ENCODE measurements around the gene RNF157.

The RNF157 gene

DNA sequence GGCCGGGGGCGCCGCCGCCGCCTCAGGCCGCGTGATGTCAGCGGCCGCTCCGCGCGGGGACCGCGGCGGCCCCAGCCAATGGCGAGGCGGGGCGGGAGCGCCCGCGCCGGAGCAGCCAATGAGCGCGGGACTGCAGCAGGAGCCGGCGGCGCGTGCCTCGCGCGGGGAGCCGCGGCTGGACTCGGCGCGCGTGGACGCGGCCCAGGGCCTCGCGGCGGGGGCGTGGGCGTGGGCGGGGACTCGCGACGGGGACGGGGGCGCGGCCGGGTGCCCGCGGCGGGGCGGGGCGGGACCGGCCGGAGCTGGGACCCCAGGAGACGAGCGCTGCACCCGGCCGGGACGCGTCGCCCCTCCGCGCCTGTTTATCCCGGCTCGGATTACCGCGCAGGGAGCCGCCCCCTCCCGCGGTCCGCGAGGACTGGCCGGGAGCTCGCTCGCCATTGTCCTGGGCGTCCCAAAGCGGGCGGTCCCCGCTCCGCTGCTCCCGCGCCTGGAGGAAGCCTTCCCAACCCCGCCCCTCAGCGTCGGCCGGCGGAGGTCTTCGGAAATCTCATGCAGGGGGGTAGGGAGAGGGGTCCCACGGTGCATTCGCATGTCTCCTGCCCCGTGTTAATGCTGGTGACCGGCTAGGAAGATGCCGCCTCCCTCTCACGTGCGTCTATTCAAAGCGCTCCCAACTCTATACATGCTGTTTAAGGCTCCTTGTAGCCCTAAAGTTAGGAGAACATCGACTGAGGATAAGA is at the start of gene RNF157:
RNF157 (minus strand) TSS at position 33 of the 743 bp plus-strand sequence. CDS start 253 bp downstream, outside the sequence.
- peak within 1 kb of the TSS; percentile 60 for H3K4me3 ChIP-seq (ENCODE audit: low read depth, low read length)
- DNase-seq (ENCODE audit: low read depth), result no peak

DNA sequence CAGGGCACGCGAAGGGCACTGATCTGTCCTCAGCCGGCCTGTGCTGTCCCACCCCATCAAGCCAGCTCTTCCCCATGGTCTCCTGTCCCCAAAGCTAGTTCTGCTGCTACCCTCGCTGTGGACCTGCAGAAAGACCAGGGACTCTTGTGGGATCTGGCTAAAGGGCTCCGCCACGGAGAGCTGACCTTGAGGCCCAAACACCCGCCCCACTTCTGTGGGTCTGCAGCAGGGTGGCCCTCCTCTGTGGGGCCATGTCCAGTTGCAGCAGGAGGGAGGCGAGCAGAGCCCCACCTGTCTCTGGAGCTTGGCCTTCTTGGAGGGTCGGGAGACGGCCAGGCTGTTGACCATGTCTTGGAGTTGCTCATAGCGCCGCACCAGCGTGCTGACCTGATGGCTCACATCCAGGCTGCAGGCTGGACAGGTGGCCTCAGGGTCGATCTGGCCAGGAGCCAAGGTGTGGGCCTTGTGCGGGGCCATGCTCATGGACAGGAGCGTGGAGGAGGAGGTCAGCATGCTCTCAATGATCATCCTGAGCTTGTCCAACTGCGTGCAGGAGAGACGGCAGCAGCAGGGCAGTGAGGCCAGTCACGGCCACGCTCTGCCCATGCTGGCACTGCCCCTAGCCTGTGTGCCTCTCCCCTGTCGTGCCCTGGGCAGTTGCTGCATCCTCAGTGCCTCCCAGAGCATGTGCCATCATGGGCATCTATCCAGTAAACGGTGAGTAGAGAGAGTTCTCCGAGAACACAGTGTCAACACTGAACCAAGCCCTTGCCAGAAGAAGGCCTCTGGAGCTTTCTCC is 41.5 kb upstream of the RNF157 start:
- no peak overlapping the region for H3K4me3 ChIP-seq (ENCODE audit: low read depth, low read length)
- DNase-seq (ENCODE audit: low read depth), result no peak

DNA sequence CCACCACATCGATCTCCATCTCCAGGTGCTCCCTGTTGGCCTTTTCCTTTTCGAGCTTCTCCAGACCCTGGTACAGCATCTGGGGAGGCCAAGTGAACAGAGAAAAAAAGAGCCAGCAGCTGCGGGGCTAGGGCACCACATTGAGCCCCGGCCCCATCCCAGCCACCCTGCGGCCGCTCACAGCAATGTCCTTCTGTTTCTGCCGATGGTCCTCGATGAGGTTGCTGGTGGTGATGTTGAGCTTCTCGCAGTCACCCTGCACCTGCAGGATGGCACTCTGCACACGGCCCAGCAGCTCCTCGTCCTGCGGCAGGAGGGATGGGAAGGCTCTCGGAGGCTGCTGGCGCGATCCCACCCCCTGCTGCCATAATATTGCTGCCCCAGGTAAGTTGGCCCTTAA is 40.4 kb upstream of the RNF157 start:
- H3K4me3 ChIP-seq (ENCODE audit: low read depth, low read length), result no peak overlapping the region
- no peak for DNase-seq (ENCODE audit: low read depth)

DNA sequence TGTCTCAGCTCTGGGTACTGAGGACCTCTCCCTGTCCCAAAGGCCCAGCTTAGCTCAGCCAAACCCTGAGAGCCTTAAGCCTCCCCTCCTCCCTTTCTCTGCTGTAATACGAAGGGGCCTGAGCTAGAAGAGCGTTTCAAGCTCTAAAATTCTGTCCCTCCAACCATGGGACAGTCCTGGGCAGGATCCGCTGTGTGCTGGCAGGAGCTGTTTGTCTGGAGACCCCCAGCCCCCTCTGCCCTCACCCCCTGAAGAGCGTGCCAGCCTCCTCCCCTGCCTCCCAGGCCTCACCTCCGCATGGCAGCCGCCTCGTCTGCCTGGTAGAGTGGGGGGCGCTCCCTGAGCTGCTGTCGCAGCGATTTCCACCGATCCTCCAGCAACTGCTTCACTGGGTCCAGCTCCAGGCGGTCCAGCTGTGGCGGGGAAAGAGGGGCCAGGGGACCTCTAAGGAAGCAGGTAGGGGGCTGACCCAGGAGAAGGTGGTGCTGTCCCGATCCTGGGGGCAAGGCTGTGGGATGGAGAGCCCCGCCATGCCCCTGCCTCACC is 39.5 kb upstream of the RNF157 start:
- no peak overlapping the region for H3K4me3 ChIP-seq (ENCODE audit: low read depth, low read length)
- no peak for DNase-seq (ENCODE audit: low read depth)

DNA sequence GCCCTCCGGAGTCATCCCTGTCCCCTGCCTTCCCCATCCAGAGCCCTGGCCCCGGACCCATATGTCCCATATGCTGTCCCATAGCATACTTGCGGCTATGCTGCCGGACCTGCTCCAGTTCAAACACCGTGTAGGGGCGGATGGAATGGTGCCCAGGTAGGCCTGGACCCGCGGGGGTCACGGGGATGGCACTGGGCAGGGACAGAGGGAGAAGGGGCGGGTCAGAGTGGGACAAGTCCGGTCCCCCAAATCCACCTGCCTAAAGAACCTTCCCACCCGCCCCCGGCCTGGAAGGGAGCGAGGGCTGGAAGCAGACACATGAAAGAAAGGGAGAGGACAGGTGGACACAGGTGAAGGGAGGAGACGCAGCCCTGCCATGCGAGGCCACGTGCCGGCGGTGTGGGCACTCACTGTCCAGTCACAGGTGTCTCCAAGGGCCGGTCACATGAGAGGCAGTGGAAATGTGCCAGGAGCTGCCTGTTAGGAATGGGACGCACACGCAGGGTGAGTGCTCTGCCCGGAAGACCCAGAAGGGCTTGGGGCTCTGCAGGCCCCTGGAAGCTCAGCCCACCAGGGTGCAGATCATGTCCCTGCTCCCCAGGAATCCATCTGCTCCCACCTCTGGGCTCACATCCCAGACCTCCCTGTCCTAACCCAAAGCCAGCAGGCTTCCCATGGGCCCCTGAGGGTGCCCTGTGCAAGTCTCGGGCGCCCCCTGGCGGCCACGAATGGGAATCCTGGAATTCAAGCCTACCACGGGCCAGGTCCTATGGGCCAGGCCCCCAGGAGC is 38.9 kb upstream of the RNF157 start:
- H3K4me3 ChIP-seq (ENCODE audit: low read depth, low read length), result no peak overlapping the region
- no peak for DNase-seq (ENCODE audit: low read depth)

DNA sequence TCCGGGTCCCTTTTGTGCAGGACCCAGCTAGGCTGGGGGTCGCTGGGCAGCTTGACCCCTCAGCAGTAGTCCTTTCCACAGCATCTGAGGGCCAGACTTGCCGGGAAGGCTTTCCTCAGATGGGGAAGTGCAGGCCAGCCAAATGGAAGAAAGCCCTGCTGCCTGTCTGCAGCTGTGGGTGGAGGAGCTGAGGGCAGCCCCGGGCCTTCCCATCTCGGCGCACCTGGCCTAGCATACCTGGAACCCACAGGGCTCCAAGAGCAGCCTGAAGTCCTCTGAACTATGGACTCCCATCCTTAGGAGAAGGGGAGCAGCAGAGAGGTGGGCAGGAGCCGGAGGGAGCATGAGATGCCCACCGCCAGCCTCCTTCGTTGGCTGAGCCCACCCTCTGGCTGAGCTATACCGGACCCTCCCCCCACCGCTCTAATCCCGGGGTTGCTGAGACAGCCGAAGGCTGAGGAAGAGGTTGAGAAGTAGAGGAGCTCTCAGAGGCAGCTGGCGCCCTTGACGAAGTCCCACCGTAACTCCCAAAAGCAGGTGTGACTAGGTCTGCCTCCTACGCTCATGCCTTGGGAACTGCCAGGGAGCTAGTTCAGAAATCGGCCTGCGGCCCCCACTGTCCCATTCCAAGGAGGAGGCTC is 38.1 kb upstream of the RNF157 start:
- DNase-seq (ENCODE audit: low read depth), result no peak
- H3K4me3 ChIP-seq (ENCODE audit: low read depth, low read length), result no peak overlapping the region

DNA sequence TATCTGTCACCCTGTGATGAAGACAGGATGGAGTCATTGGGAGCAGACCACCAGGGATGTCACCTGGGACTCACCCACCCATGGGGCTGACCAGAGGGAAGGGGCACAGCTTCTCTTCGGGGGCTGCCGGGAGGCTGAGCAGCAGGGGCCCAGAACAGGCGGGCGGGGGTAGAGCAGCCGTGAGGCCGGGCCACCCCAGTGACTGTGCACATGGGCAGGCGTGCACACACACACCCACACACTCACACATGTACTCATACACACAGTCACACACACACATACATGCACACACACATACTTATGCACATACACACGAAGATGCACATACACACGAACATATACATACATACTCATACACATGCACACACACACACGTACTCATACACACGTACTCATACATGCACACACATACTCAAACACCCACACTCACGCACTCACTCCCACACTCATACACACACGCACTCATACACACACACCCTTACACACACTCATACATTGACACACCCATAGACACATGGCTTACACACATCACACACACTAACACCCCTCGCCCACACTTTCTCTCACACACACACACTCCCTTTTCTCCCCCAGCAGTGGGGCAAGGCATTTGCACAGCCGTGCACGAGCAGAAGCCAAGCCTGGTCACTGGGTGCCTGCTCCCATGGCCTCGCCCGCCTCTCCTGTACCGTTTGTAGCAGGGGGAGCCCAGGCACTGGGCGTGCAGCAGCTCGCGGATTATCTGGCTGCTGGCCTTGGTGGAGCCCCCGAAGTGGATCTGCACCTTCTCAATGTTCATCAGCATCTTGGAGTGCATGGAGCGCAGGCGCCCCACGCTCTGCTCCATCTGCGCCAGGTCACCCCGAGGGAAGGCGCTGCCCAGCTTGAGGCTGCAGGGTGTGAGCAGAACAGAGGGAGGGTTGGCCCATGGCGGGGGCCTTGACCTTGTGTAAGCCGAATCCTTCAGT is 37.3 kb upstream of the RNF157 start:
- no peak for DNase-seq (ENCODE audit: low read depth)
- H3K4me3 ChIP-seq (ENCODE audit: low read depth, low read length), result no peak overlapping the region

DNA sequence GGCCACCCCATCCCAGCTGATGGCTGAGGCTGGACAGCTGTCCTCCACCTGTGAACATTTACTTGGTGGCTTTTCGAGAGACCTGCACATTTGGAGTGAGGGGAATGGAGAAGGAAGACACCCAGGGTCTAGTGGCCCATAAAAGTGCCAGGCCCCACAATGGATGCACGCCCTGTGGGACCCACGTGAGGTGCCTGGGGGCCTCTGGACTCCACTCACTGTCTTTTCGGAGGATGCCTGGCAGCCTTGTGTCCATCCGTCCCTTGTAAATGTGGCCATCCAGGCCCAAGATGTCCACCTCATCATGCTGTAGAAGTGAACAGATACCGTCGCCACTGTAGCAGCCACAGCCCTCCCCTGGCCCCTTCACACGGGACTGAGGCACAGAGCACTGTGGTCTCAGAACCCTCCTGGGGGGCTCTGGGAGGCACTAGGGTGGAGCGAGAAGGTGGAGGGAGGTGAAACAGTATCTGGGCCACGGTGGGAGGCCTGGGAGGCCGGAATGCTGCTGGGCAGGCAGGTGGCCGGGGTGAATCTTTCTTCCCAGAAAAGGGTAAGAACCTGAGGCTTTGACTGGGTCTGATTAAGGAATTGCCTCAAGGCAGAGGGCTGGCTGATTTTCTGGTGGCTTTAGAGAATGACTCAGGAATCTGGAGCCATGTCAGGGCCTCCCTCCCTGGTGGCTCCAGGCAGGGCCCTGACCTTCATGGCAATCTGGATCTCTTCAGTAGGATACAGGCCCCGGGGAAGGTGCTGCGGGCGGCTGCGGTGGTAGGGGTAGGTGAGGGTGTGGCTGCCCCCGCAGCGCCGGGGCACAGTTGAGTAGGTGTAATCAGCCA is 36.4 kb upstream of the RNF157 start:
- no peak for DNase-seq (ENCODE audit: low read depth)
- no peak overlapping the region for H3K4me3 ChIP-seq (ENCODE audit: low read depth, low read length)

DNA sequence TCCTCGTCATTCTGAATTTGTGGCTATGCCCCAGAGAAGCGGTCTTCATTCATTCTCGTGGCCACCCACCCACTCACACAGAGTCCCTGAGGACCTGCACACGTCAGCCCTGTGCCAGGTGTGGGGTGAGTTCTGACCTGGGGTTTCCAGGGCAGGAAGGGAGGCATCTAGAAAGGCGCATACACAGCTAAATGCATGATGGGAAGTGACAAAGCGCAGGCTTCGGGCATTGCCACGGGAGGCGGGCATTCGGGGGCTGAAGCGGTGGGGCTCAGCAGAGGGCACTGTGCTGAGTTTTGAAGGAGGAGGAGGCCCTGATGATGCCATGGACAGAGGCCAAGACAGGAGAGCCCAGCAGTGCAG is 35.8 kb upstream of the RNF157 start:
- no peak overlapping the region for H3K4me3 ChIP-seq (ENCODE audit: low read depth, low read length)
- DNase-seq (ENCODE audit: low read depth), result no peak

DNA sequence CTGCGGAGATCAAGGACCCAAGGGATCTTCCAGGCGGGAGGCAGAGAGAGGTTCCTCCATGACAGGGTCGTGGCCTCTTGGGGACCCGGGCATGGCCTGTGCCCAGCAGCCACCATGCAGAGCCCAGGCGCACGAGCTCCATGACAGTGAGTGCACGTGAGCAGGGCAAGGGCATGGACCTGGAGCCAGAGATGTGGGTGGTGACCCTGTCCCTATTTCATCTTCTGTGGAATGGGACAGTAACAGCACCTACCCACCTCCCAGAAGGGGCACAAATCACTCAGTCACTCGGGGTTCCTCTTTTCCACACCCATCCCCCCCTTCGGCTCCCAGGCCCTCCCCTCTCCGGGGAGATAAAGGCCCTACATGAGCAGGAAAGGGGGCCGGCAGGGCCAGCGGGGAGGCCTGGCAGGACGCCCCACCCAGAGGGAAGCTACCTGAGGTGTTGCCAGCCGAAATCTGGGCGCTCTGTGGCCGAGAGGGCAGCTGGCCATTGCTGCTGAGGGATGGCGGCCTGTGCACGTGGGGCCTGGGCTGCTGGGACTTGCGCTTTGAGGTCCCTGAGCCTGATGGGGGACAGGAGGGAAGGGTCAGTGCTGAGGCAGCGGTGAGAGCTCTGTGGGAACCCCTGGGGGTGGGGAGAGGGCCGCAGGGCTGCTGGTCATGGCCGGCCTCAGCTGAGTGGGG is 35.2 kb upstream of the RNF157 start:
- DNase-seq (ENCODE audit: low read depth), result no peak
- H3K4me3 ChIP-seq (ENCODE audit: low read depth, low read length), result no peak overlapping the region

DNA sequence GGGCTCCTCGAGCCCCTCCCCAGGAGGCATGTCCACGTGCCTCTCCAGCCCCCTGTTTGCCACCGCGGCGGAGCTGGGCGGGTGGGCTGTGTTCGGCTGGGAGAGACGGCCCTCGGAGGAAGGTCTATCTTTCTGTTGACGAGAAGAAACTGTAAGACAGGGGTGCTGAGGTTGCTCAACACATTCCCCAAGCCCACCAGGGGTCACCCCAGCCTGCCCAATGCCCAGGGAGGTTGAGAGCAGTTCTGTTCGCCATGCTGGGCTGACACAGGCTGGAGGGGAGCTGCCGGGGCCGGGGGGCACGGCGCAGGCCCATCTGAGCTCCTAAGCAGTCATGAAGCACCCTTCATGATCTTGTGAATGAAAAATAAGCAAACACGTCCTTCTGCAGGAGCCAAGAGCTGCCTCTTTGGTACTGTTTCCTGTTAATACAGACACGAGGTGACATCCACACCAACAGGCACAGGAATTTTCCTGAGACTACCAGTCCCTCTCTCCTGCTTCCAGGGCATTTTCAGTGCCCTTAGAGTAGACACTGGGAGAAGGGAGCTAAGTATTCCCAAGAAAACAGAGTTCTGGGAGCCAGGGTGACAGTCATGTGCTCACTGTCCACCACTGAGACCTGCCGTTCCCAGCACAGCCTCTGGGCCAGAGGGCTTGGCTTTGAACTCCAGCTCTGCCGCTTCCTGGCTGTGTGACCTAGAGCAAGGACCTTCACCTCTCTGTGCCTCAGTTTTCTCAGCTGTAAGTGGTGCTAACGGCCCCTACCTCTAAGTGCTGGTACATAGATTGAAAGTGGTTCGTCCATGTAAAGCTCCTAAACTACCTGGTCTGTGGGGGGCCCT is 34.0 kb upstream of the RNF157 start:
- DNase-seq (ENCODE audit: low read depth), result no peak
- no peak overlapping the region for H3K4me3 ChIP-seq (ENCODE audit: low read depth, low read length)

DNA sequence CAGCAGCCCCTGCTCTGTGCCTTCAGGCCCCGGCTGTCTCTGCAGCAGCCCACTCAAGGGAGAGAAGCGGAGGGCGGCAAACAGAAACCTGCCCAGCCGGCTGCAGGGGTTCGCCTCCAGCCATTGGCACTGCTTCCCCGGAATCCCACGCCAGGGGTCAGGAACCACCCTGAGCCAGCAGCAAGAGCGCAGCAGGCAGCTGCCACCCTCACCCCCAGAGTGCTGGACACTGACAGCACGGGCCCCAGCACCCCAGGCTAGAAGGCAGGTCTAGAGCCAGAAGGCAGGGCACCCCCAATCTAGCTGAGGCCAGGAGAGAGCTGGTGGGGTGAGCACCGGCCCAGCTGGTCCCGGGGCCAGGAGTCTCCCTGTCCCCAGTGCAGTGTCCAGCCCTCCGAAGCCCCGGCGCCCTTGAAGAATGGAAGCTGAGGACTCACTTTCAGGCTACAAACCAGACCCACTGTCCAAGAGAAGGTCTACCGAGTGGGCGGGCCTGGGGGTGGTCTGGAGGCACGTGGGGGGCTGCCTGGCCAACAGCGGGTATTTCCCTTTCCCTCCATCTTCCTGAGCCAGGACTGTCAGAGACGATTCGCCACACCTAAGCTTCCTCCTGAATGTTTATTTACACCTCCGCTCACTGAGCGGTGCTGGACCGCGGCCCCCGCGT is 33.3 kb upstream of the RNF157 start:
- no peak for DNase-seq (ENCODE audit: low read depth)
- no peak overlapping the region for H3K4me3 ChIP-seq (ENCODE audit: low read depth, low read length)

DNA sequence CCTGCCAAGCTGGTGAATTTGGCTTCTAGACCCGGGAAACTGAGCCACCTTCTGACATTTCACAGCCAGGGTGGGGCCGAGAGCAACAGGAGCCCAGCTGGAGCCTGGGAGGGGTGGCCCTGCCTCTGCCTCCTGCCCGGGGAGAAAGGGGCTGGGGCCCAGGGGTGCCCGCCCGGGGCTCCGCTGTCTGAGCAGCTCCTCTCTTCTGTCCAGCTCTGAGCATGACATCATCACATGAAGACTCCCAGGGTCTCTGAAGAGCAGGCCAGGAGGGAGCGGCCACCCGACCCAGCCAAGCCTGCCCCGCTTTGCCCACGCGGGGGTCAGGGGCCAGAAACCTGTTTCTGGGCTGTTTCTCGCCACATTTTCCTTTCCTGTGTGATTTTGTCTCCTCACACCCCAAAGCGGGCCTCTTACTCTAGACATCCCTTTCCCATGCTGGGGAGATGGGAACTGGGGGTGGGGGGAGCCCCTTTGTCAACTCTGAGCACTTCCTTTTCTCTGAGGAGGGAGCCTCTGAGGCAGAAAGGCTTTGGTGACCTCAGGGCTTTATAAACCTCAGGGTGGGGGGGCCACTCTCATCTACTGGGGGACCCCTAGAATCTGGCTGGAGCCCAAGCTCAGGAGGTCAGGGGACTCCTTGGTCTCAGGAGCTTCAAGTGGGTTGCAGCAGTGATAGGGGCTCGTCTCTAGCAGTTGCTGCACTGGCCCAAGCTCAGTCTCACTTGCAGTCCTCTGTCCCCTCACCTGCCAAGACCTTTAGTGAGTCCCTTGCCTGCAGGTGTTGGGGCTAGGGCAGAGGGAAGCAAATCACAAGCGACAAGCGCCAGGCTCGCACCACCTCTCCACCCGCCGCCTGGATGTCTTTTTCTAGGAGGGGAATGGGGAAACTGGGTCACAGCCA is 32.5 kb upstream of the RNF157 start:
- no peak for DNase-seq (ENCODE audit: low read depth)

DNA sequence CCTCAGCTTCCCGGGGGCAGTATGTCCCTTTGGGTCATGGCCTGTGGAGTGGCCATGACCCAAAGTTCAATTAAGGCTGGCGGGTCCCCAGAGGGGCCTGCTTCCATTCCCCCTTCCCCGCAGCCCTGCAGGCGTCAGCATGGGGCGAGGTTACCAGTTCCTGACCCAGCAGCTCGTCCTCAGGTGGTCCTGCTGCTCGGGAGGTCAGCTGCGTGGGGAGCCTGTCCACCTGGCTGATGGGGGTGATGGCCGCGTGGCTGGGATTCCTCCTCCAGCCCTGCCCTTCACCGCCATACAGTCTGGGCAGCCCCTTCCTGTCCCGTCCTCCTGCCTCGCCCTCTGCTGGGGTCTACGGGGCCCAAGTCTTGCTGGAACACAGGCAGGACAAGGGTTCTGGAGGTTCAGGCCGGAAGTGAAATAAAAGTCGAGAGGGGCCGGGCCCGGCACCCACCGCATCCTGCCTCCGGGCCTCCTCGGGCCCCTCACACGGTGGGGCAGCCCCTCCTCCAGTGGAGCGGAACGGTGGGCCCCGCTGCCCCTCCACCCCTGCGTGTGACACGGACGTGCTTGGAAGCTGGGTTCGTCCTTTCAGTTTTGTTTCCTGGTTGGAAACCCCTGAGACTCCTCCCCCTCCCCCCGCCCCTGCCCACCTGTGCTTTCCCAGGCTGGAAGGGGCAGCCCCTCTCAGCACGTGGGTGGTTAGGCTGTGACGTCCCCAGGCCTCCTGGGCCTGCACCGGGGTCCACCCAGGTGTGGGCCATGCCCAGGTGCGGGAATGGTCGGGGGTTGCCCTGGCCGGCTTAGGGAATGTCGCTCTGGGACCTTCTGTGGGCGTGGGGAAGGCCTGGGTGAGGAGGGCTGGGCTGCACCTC is 31.6 kb upstream of the RNF157 start:
- DNase-seq (ENCODE audit: low read depth), result no peak
- no peak overlapping the region for H3K4me3 ChIP-seq (ENCODE audit: low read depth, low read length)

More for the DNA sequence above, 32.5 kb upstream of the RNF157 start:
- H3K4me3 ChIP-seq (ENCODE audit: low read depth, low read length), result no peak overlapping the region

Measured in skeletal muscle cell (primary cell).